ENCODE measurements around the gene FBXW7. TPM values are rescaled to one million over a fixed set of nuclear protein-coding genes. Genes with fewer than 3 reads are reported as not detected.

Gene FBXW7
- total RNA-seq, 1 donor: 59.7 TPM

DNA sequence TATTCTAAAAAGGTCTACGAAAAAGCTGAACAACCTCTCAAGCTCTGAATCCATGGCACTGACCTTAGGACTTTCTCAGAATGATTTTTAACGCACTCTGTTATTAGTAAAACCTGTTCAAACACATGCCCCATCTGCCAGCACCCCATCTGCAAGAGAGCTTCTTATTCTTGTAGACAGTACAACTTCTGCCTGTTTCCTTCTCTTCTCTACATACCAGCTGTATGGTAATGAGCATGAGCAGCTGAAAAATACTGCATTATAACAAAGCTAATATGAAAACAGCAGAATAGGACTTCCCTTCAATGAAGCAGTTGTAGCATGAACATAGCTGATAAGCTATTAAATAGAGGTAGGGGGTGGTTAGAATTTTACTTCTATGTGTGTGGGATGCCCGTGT, 167.9 kb downstream of the FBXW7 start:
- no peak overlapping the region for H3K4me3 ChIP-seq (ENCODE audit: low read depth, low read length)
- no peak for DNase-seq (ENCODE audit: low read depth)
- TF ChIP-seq, protein P1, sequence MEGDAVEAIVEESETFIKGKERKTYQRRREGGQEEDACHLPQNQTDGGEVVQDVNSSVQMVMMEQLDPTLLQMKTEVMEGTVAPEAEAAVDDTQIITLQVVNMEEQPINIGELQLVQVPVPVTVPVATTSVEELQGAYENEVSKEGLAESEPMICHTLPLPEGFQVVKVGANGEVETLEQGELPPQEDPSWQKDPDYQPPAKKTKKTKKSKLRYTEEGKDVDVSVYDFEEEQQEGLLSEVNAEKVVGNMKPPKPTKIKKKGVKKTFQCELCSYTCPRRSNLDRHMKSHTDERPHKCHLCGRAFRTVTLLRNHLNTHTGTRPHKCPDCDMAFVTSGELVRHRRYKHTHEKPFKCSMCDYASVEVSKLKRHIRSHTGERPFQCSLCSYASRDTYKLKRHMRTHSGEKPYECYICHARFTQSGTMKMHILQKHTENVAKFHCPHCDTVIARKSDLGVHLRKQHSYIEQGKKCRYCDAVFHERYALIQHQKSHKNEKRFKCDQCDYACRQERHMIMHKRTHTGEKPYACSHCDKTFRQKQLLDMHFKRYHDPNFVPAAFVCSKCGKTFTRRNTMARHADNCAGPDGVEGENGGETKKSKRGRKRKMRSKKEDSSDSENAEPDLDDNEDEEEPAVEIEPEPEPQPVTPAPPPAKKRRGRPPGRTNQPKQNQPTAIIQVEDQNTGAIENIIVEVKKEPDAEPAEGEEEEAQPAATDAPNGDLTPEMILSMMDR (IDR thresholded peaks at IDR 0.05; ENCODE audit: insufficient read depth, low read length): no peak

- no peak overlapping the region for H3K4me3 ChIP-seq (ENCODE audit: low read depth, low read length)
- TF ChIP-seq, protein P1 (IDR thresholded peaks at IDR 0.05; ENCODE audit: insufficient read depth, low read length): no peak
- DNase-seq (ENCODE audit: low read depth): no peak
Observed at GRCh38 chr4:152364883-152365282, 171.0 kb downstream of the FBXW7 start.

- H3K4me3 ChIP-seq (ENCODE audit: low read depth, low read length): no peak overlapping the region
- no peak for DNase-seq (ENCODE audit: low read depth)
- TF ChIP-seq, protein P1 (IDR thresholded peaks at IDR 0.05; ENCODE audit: insufficient read depth, low read length): no peak
Observed at GRCh38 chr4:152364383-152364782, 171.5 kb downstream of the FBXW7 start.

DNA sequence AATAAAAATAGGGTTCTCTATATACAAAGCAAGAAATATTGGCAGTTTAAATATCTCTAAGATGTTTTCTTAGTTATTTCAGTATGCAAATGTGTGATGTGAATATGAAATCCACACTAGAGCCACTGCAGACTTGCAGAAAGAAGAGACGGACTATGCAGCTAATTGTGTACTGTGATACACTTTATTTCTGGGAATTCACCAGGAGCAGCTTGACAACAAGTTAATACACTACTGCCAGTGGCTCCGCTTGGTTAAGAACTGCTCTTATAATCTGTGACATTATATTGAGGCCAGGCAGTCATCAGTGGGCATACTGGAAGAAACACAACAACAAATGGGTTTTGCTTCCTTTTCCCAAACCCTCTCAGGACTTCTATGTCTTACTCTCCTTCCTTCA, 172.0 kb downstream of the FBXW7 start:
- TF ChIP-seq, protein P1 (IDR thresholded peaks at IDR 0.05; ENCODE audit: insufficient read depth, low read length): no peak
- no peak overlapping the region for H3K4me3 ChIP-seq (ENCODE audit: low read depth, low read length)
- DNase-seq (ENCODE audit: low read depth): no peak

DNA sequence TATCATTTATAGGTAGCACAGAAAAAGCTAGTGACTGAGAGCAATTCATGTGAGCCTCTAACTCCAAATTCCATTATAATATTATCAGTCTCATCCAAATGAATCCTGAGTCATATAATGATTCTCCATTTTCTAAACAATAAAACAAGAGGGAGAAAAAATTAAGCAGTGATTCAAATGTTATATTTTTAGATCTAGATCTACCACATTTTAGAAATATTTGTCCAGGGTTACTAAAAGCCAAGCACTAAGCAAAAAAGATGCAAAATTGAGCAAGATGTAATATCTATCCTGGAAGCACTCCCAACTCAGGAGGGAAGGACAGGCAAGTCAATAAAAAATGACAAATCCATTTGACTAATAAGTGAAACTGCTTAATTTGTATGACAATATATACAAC, 172.8 kb downstream of the FBXW7 start:
- H3K4me3 ChIP-seq (ENCODE audit: low read depth, low read length): no peak overlapping the region
- TF ChIP-seq, protein P1 (IDR thresholded peaks at IDR 0.05; ENCODE audit: insufficient read depth, low read length): no peak
- peak; percentile 49 for DNase-seq (ENCODE audit: low read depth)

DNA sequence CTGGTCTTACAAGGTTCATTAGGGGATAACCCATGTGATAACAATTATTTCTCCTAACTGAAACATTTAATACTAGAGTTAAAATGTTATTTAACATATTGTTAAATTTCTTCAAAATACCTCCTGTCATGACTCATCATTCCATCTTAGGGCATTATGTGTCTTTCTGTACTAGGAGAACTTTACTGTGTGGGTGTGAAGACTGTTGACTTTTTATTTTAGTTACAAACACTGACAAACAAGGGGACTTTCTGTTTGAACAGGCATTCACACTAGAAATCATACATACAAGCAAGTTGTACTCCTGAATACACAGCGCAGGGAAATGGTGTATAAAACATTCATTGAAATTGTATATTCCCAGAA, 175.9 kb downstream of the FBXW7 start:
- TF ChIP-seq, protein P1 (IDR thresholded peaks at IDR 0.05; ENCODE audit: insufficient read depth, low read length): no peak
- no peak for DNase-seq (ENCODE audit: low read depth)
- no peak overlapping the region for H3K4me3 ChIP-seq (ENCODE audit: low read depth, low read length)

All from fibroblast of the aortic adventitia (primary cell).